Sigmoid colon (tissue), 7 donors: ENCODE results near the gene MEGF6. TPM values are rescaled to one million over a fixed set of nuclear protein-coding genes. Genes with fewer than 3 reads are reported as not detected.

Experiments used
- DNase-seq: peaks from one replicate; pipeline ENCODE4 v3.0.0-alpha.2; 2019
- H3K27ac ChIP-seq, 4 donors: fragments of 200-600 bp; sonication (generic); one replicate each; pipeline ENCODE4 v1.5.1; 2016 to 2019; ENCODE audit warnings: mild to moderate bottlenecking in 1 of 4
- H3K27me3 ChIP-seq, 3 donors: fragments of 200-600 bp; sonication (generic); one replicate each; pipeline ENCODE4 v1.5.1; 2019; ENCODE audit warnings: mild to moderate bottlenecking in 1 of 3
- H3K36me3 ChIP-seq, 4 donors: fragments of 200-600 bp; sonication (generic); one replicate each; pipeline ENCODE4 v1.5.1; 2016 to 2019
- H3K4me1 ChIP-seq, 4 donors: fragments of 200-600 bp; sonication (generic); one replicate each; pipeline ENCODE4 v1.5.1; 2017 to 2019
- H3K4me3 ChIP-seq, 4 donors: fragments of 200-600 bp; sonication (generic); one replicate each; pipeline ENCODE4 v1.5.1; 2017 to 2019; ENCODE audit warnings: mild to moderate bottlenecking in 2 of 4, moderate library complexity in 1 of 4
- H3K9me3 ChIP-seq, 4 donors: fragments of 200-600 bp in 3 of 4; sonication (generic) in 3 of 4; one replicate each; pipeline versions ENCODE4 v1.5.1 to v1.6.1; 2013 to 2019
- CTCF ChIP-seq, 4 experiments: fragments of 450-650 bp in 3 of 4; fragments of 200-600 bp in 1 of 4; IDR thresholded peaks; one replicate each; pipeline ENCODE4 v1.5.1; 2016 to 2019; ENCODE audit warnings: antibody characterized with exemption in 4 of 4, mild to moderate bottlenecking in 3 of 4, moderate library complexity in 2 of 4
- EP300 ChIP-seq, 4 donors: sonication (generic); formaldehyde crosslinking; IDR thresholded peaks; one replicate each; pipeline ENCODE4 v1.6.1; 2017; ENCODE audit warnings: antibody characterized with exemption in 4 of 4
- POLR2A ChIP-seq, 2 donors: fragments of 450-650 bp; IDR thresholded peaks; one replicate each; pipeline ENCODE4 v1.6.1; 2016; ENCODE audit warnings: antibody characterized with exemption in 2 of 2, mild to moderate bottlenecking in 2 of 2, moderate library complexity in 2 of 2
- POLR2AphosphoS5 ChIP-seq, 4 donors: sonication (generic); formaldehyde crosslinking; IDR thresholded peaks; one replicate each; pipeline ENCODE4 v1.6.1; 2017; ENCODE audit warnings: antibody characterized with exemption in 4 of 4
- WGBS, 2 donors: extraction: QIAGEN DNeasy Blood & Tissue Kit; methylation state at CpG; one replicate each; pipeline ENCODE4 v1.1.7; 2013; 5-methylcytosine and 5-hydroxymethylcytosine counted together
- intact Hi-C: fragments of 100-400 bp; cut with DNase I; formaldehyde crosslinking; loops from one replicate; pipeline ENCODE4 v1.15.1; 2023
- polyA plus RNA-seq, 3 donors: library from polyadenylated mRNA; stranded (reverse); fragments of 200-250 nt; gene quantifications; one replicate each; pipeline ENCODE4 v1.2.3, GENCODE V29; 2013
- total RNA-seq, 4 donors: library from RNA; depleted of rRNA; stranded (reverse); fragments of >200 nt; gene quantifications; one replicate each; pipeline ENCODE4 v1.1.0, GENCODE V29; 2016
- donor health status: healthy with polysubstance abuse.
- donor health status: Bipolar disorder and iron deficiency.
- donor health status: healthy.

MEGF6 gene
- total and polyA plus RNA-seq, 7 donors: 2.4 to 31.9 (median 7.8) TPM; not detected in 1

- H3K27me3 ChIP-seq: peaks cover 0 to 24% (median 0%) of the 10 kb centered on the region in 3 donors
- no peaks in the 10 kb centered on the region for H3K4me1 ChIP-seq
- H3K27ac ChIP-seq: no peak overlapping the region
- no peak for TF ChIP-seq POLR2A (IDR thresholded peaks at IDR 0.05)
- no peak for TF ChIP-seq CTCF (IDR thresholded peaks at IDR 0.05)
- no peak for TF ChIP-seq EP300 (IDR thresholded peaks at IDR 0.05)
- no peak for TF ChIP-seq POLR2AphosphoS5 (IDR thresholded peaks at IDR 0.05)
- 66 to 90% methylated on average over 17 of the region's 17 CpGs for WGBS, 2 donors
- peak; percentile 57 for DNase-seq
- no peak overlapping the region for H3K4me3 ChIP-seq
- H3K36me3 ChIP-seq: no peaks in the 10 kb centered on the region
- intact Hi-C loops: no loop called here
- H3K9me3 ChIP-seq: no peaks in the 10 kb centered on the region
Observed at GRCh38 chr1:3465935-3466321, 145.4 kb downstream of the MEGF6 start.

- Histone ChIP-seq H3K9me3 (no peaks in the 10 kb centered on the region), H3K4me1 (no peaks in the 10 kb centered on the region), H3K4me3 (no peak overlapping the region), H3K36me3 (no peaks in the 10 kb centered on the region), H3K27ac (no peak overlapping the region), H3K27me3 (peaks cover 0 to 24% (median 0%) of the 10 kb centered on the region in 3 donors)
- intact Hi-C loops: no loop called here
- DNase-seq: peak; percentile 55
- no peak for TF ChIP-seq POLR2A (IDR thresholded peaks at IDR 0.05)
- no peak for TF ChIP-seq POLR2AphosphoS5 (IDR thresholded peaks at IDR 0.05)
- WGBS, 2 donors: 82 to 86% methylated on average over 28 of the region's 28 CpGs
Observed at GRCh38 chr1:3465091-3465934, 146.0 kb downstream of the MEGF6 start.

- TF ChIP-seq CTCF (IDR thresholded peaks at IDR 0.05) (no peak), EP300 (IDR thresholded peaks at IDR 0.05) (no peak), POLR2A (IDR thresholded peaks at IDR 0.05) (no peak), POLR2AphosphoS5 (IDR thresholded peaks at IDR 0.05) (no peak)
- peak; percentile 46 for DNase-seq
- H3K27me3 ChIP-seq: peaks cover 0 to 23% (median 0%) of the 10 kb centered on the region in 3 donors
- no peak overlapping the region for H3K27ac ChIP-seq
- no peaks in the 10 kb centered on the region for H3K4me1 ChIP-seq
- intact Hi-C loops: no loop called here
- no peak overlapping the region for H3K4me3 ChIP-seq
- H3K36me3 ChIP-seq: no peaks in the 10 kb centered on the region
- 90 to 92% methylated on average over 11 of the region's 11 CpGs for WGBS, 2 donors
- no peaks in the 10 kb centered on the region for H3K9me3 ChIP-seq
Observed at GRCh38 chr1:3464649-3465025, 146.7 kb downstream of the MEGF6 start.

- WGBS, 2 donors: 90 to 91% methylated on average over 21 of the region's 21 CpGs
- DNase-seq: peak; percentile 56
- Histone ChIP-seq H3K4me1 (no peaks in the 10 kb centered on the region), H3K4me3 (no peak overlapping the region), H3K36me3 (no peaks in the 10 kb centered on the region), H3K9me3 (no peaks in the 10 kb centered on the region), H3K27ac (no peak overlapping the region), H3K27me3 (peaks cover 0 to 20% (median 0%) of the 10 kb centered on the region in 3 donors)
- TF ChIP-seq POLR2AphosphoS5 (IDR thresholded peaks at IDR 0.05) (no peak), CTCF (IDR thresholded peaks at IDR 0.05) (no peak), EP300 (IDR thresholded peaks at IDR 0.05) (no peak), POLR2A (IDR thresholded peaks at IDR 0.05) (no peak)
- intact Hi-C loops: no loop called here
Observed at GRCh38 chr1:3463891-3464648, 147.2 kb downstream of the MEGF6 start.

- H3K9me3 ChIP-seq: no peaks in the 10 kb centered on the region
- peaks cover 0 to 16% (median 0%) of the 10 kb centered on the region in 3 donors for H3K27me3 ChIP-seq
- TF ChIP-seq CTCF (IDR thresholded peaks at IDR 0.05) (no peak), EP300 (IDR thresholded peaks at IDR 0.05) (no peak), POLR2A (IDR thresholded peaks at IDR 0.05) (no peak), POLR2AphosphoS5 (IDR thresholded peaks at IDR 0.05) (no peak)
- no peak overlapping the region for H3K27ac ChIP-seq
- no peaks in the 10 kb centered on the region for H3K4me1 ChIP-seq
- no peaks in the 10 kb centered on the region for H3K36me3 ChIP-seq
- intact Hi-C loops: no loop called here
- WGBS, 2 donors: 90 to 93% methylated on average over 20 of the region's 20 CpGs
- no peak for DNase-seq
- H3K4me3 ChIP-seq: no peak overlapping the region
Observed at GRCh38 chr1:3463408-3463863, 147.9 kb downstream of the MEGF6 start.
